ENCODE results near the gene ARRB2.

DNA sequence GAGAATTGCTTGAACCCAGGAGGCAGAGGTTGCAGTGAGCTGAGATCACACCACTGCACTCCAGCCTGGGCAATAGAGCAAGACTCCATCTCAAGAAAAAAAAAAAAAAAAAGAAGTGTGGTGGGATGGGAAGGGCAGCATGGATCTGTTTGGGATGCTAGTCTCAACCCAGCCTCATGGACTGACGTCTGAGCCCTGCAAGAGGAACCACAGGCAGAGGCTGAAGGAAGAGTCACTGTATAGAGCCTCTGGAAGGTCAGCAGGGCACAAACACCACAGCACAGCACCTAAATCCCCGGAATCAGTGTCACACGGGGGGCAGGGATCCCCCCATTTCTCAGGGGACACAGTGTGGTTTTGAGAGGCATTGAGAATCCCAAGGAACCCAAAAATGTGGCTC lies 40.2 kb downstream of the ARRB2 start:
- TF ChIP-seq CTCF (IDR thresholded peaks at IDR 0.05; ENCODE audit: insufficient read depth, low read length, poor library complexity, severe bottlenecking) (no peak), EZH2phosphoT487 (conservative IDR thresholded peaks at IDR 0.05; ENCODE audit: low read length) (no peak)
